Gastrocnemius medialis (tissue), 4 donors: Measurements from ENCODE around the gene NCK1.
"Not testable (repeated sequence)": the region's sequence is repeated elsewhere in the genome, so short reads cannot be mapped to it uniquely, and the experiment has no call there.

ENCODE experiments used
- POLR2A ChIP-seq, 2 donors: fragments of 450-650 bp; IDR thresholded peaks; one replicate each; pipeline ENCODE4 v1.6.1; 2017; ENCODE audit warnings: antibody characterized with exemption in 2 of 2, mild to moderate bottlenecking in 2 of 2, moderate library complexity in 2 of 2
- TF ChIP-seq, protein P1 (sequence below), 5 experiments: fragments of 450-650 bp in 3 of 5; fragments of 200-600 bp in 2 of 5; sonication (generic) in 2 of 5; IDR thresholded peaks in 4 of 5; conservative IDR thresholded peaks in 1 of 5; 1 replicate in 4 of 5; 2 replicates in 1 of 5; pipeline ENCODE4 v1.5.1; 2016 to 2019; ENCODE audit warnings: antibody characterized with exemption in 5 of 5, mild to moderate bottlenecking in 3 of 5, moderate library complexity in 3 of 5

DNA sequence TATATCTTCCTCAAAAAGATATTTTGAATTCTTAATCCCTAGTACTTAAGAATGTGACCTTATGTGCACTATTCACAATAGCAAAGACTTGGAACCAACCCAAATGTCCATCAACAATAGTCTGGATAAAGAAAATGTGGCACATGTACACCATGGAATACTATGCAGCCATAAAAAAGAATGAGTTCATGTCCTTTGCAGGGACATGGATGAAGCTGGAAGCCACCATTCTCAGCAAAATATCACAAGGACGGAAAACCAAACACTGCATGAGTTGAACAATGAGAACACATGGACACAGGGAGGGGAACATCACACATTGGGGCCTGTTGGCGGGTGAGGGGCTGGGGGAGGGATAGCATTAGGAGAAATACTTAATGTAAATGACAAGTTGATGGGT lies 17.5 kb downstream of the NCK1 start:
- TF ChIP-seq, protein P1, sequence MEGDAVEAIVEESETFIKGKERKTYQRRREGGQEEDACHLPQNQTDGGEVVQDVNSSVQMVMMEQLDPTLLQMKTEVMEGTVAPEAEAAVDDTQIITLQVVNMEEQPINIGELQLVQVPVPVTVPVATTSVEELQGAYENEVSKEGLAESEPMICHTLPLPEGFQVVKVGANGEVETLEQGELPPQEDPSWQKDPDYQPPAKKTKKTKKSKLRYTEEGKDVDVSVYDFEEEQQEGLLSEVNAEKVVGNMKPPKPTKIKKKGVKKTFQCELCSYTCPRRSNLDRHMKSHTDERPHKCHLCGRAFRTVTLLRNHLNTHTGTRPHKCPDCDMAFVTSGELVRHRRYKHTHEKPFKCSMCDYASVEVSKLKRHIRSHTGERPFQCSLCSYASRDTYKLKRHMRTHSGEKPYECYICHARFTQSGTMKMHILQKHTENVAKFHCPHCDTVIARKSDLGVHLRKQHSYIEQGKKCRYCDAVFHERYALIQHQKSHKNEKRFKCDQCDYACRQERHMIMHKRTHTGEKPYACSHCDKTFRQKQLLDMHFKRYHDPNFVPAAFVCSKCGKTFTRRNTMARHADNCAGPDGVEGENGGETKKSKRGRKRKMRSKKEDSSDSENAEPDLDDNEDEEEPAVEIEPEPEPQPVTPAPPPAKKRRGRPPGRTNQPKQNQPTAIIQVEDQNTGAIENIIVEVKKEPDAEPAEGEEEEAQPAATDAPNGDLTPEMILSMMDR (IDR thresholded peaks at IDR 0.05 in 4 of 5, conservative IDR thresholded peaks at IDR 0.05 in 1 of 5): not testable (repeated sequence)
- TF ChIP-seq POLR2A (IDR thresholded peaks at IDR 0.05): not testable (repeated sequence)
